Mesenchymal stem cell (in vitro differentiated cells and primary cell): Measurements from ENCODE around the gene GRAMD2A.

Experiments
- DNase-seq: peaks from one replicate; pipeline ENCODE4 v3.0.0-alpha.2; 2013
- H2AFZ ChIP-seq: one replicate; pipeline ENCODE4 v1.6.1; 2013; ENCODE audit warnings: low read depth, mild to moderate bottlenecking, control low read depth, inconsistent platforms, low read length, moderate library complexity
- H2AK5ac ChIP-seq: 2 replicates; pipeline ENCODE4 v1.6.1; 2013; ENCODE audit warnings: low read length, moderate library complexity, mild to moderate bottlenecking, inconsistent platforms; ENCODE audit not compliant: severe bottlenecking
- H2BK120ac ChIP-seq: one replicate; pipeline ENCODE4 v1.6.1; 2013; ENCODE audit warnings: low read depth, mild to moderate bottlenecking, inconsistent platforms, low read length, moderate library complexity
- H2BK12ac ChIP-seq, 2 experiments: one replicate each; pipeline ENCODE4 v1.6.1; 2013; ENCODE audit warnings: inconsistent platforms in 2 of 2, low read length in 2 of 2, mild to moderate bottlenecking in 2 of 2, moderate library complexity in 2 of 2, control low read depth in 1 of 2
- H2BK15ac ChIP-seq: one replicate; pipeline ENCODE4 v1.6.1; 2013; ENCODE audit warnings: mild to moderate bottlenecking, low read depth, inconsistent platforms; ENCODE audit not compliant: poor library complexity, severe bottlenecking
- H2BK5ac ChIP-seq: 2 replicates; pipeline ENCODE4 v1.6.1; 2013; ENCODE audit warnings: low read depth, mild to moderate bottlenecking, low read length, control low read depth, inconsistent platforms; ENCODE audit not compliant: poor library complexity, severe bottlenecking
- H3K14ac ChIP-seq, 2 experiments: one replicate each; pipeline ENCODE4 v1.6.1; 2013; ENCODE audit warnings: inconsistent platforms in 2 of 2, low read length in 2 of 2, control low read depth in 1 of 2, mild to moderate bottlenecking in 1 of 2, moderate library complexity in 1 of 2
- H3K18ac ChIP-seq, 2 experiments: one replicate each; pipeline ENCODE4 v1.6.1; 2013; ENCODE audit warnings: inconsistent platforms in 2 of 2, low read length in 2 of 2, control low read depth in 1 of 2, low read depth in 1 of 2, mild to moderate bottlenecking in 1 of 2
- H3K23ac ChIP-seq, 2 experiments: one replicate each; pipeline ENCODE4 v1.6.1; 2013; ENCODE audit warnings: inconsistent platforms in 2 of 2, low read length in 2 of 2, mild to moderate bottlenecking in 2 of 2, moderate library complexity in 2 of 2, control low read depth in 1 of 2
- H3K27ac ChIP-seq: 2 replicates; pipeline ENCODE4 v1.5.1; 2013; ENCODE audit warnings: mild to moderate bottlenecking, moderate library complexity, low read length, control low read depth, inconsistent platforms; ENCODE audit not compliant: poor library complexity, severe bottlenecking
- H3K27me3 ChIP-seq, 2 experiments: 2 replicates each; pipeline versions ENCODE4 v1.6.1 to v1.7.0; 2013; ENCODE audit warnings: low read length in 2 of 2, mild to moderate bottlenecking in 2 of 2, moderate library complexity in 2 of 2, control low read depth in 1 of 2, inconsistent platforms in 1 of 2; ENCODE audit not compliant: control insufficient read depth in 1 of 2, insufficient read depth in 1 of 2
- H3K36me3 ChIP-seq, 2 experiments: 2 replicates each; pipeline versions ENCODE4 v1.6.1 to v1.7.0; 2013; ENCODE audit warnings: low read length in 2 of 2, control low read depth in 1 of 2, inconsistent platforms in 1 of 2, low read depth in 1 of 2, mild to moderate bottlenecking in 1 of 2; ENCODE audit not compliant: insufficient read depth in 2 of 2, control insufficient read depth in 1 of 2
- H3K4ac ChIP-seq, 2 experiments: one replicate each; pipeline ENCODE4 v1.6.1; 2013; ENCODE audit warnings: inconsistent platforms in 2 of 2, low read length in 2 of 2, mild to moderate bottlenecking in 2 of 2, moderate library complexity in 2 of 2, control low read depth in 1 of 2, low read depth in 1 of 2
- H3K4me1 ChIP-seq: 2 replicates; pipeline ENCODE4 v1.6.1; 2013; ENCODE audit warnings: low read depth, low read length, control low read depth; ENCODE audit not compliant: control insufficient read depth, insufficient read depth
- H3K4me2 ChIP-seq: 2 replicates; pipeline ENCODE4 v1.6.1; 2013; ENCODE audit warnings: low read length, mild to moderate bottlenecking, inconsistent platforms; ENCODE audit not compliant: poor library complexity, severe bottlenecking
- H3K4me3 ChIP-seq, 2 experiments: 2 replicates each; pipeline versions ENCODE4 v1.5.1 to v1.7.0; 2013; ENCODE audit warnings: low read length in 2 of 2, mild to moderate bottlenecking in 2 of 2, control low read depth in 1 of 2, low read depth in 1 of 2; ENCODE audit not compliant: insufficient read depth in 1 of 2
- H3K79me1 ChIP-seq: replicated peaks from 2 replicates; pipeline ENCODE4 v1.6.1; 2013; ENCODE audit warnings: mild to moderate bottlenecking, control low read depth, low read length, inconsistent platforms; ENCODE audit not compliant: poor library complexity, severe bottlenecking
- H3K9ac ChIP-seq: 2 replicates; pipeline ENCODE4 v1.7.0; 2013; ENCODE audit warnings: mild to moderate bottlenecking, low read length, moderate library complexity
- H3K9me3 ChIP-seq: 2 replicates; pipeline ENCODE4 v1.7.0; 2013; ENCODE audit warnings: mild to moderate bottlenecking, low read length; ENCODE audit not compliant: control insufficient read depth
- H4K8ac ChIP-seq: one replicate; pipeline ENCODE4 v1.6.1; 2013; ENCODE audit warnings: inconsistent platforms, mild to moderate bottlenecking, low read length, moderate library complexity
- H4K91ac ChIP-seq: one replicate; pipeline ENCODE4 v1.6.1; 2013; ENCODE audit warnings: mild to moderate bottlenecking, low read length, inconsistent platforms
- WGBS: methylation state at CpG from one replicate; pipeline ENCODE4 v1.1.7; 2013; ENCODE audit warnings: mixed read lengths; 5-methylcytosine and 5-hydroxymethylcytosine counted together

Gene GRAMD2A

GRCh38 chr15:72141171-72142084, 56.2 kb downstream of the GRAMD2A start:
- Histone ChIP-seq H3K4me1 (no peaks in the 10 kb centered on the region), H3K4me2 (no peak overlapping the region), H3K9ac (no peak overlapping the region), H4K91ac (no peak overlapping the region), H3K18ac (no peak overlapping the region), H4K8ac (no peak overlapping the region), H3K14ac (no peak overlapping the region), H3K36me3 (no peaks in the 10 kb centered on the region), H3K4me3 (no peak overlapping the region), H3K23ac (no peak overlapping the region), H2AFZ (no peak overlapping the region), H2BK5ac (no peak overlapping the region), H2AK5ac (no peak overlapping the region), H2BK15ac (no peak overlapping the region), H3K4ac (no peak overlapping the region), H3K27me3 (no peaks in the 10 kb centered on the region), H2BK120ac (no peak overlapping the region), H3K9me3 (no peaks in the 10 kb centered on the region), H3K79me1 (no peaks in the 10 kb centered on the region), H2BK12ac (no peak overlapping the region), H3K27ac (no peak overlapping the region)
- WGBS: 79% methylated on average over 2 of the region's 4 CpGs
- no peak for DNase-seq

GRCh38 chr15:72140088-72140487, 57.5 kb downstream of the GRAMD2A start:
- H3K4ac ChIP-seq: no peak overlapping the region
- no peak overlapping the region for H3K14ac ChIP-seq
- H4K8ac ChIP-seq: no peak overlapping the region
- H2BK12ac ChIP-seq: no peak overlapping the region
- no peaks in the 10 kb centered on the region for H3K36me3 ChIP-seq
- no peaks in the 10 kb centered on the region for H3K27me3 ChIP-seq
- H3K9ac ChIP-seq: no peak overlapping the region
- H2AK5ac ChIP-seq: no peak overlapping the region
- H3K4me1 ChIP-seq: peaks cover 1% of the 10 kb centered on the region
- H3K27ac ChIP-seq: no peak overlapping the region
- 93% methylated on average over 2 of the region's 3 CpGs for WGBS
- H3K4me3 ChIP-seq: no peak overlapping the region
- no peak overlapping the region for H2BK15ac ChIP-seq
- no peak overlapping the region for H2AFZ ChIP-seq
- no peak overlapping the region for H4K91ac ChIP-seq
- no peak overlapping the region for H2BK5ac ChIP-seq
- no peak overlapping the region for H2BK120ac ChIP-seq
- H3K23ac ChIP-seq: no peak overlapping the region
- no peak overlapping the region for H3K4me2 ChIP-seq
- no peak overlapping the region for H3K18ac ChIP-seq
- H3K79me1 ChIP-seq: no peaks in the 10 kb centered on the region
- no peaks in the 10 kb centered on the region for H3K9me3 ChIP-seq
- DNase-seq: no peak

- Histone ChIP-seq H4K8ac (no peak overlapping the region), H3K4ac (no peak overlapping the region), H2AK5ac (no peak overlapping the region), H2BK5ac (no peak overlapping the region), H3K9ac (no peak overlapping the region), H2BK12ac (no peak overlapping the region), H3K27me3 (no peaks in the 10 kb centered on the region), H3K18ac (no peak overlapping the region), H3K4me2 (no peak overlapping the region), H2BK120ac (no peak overlapping the region), H3K23ac (no peak overlapping the region), H3K14ac (no peak overlapping the region), H3K36me3 (no peaks in the 10 kb centered on the region), H4K91ac (no peak overlapping the region), H3K27ac (no peak overlapping the region), H3K9me3 (no peaks in the 10 kb centered on the region), H3K79me1 (no peaks in the 10 kb centered on the region), H3K4me3 (no peak overlapping the region), H2BK15ac (no peak overlapping the region), H3K4me1 (peaks cover 1% of the 10 kb centered on the region), H2AFZ (no peak overlapping the region)
- WGBS: 96% methylated on average over 4 of the region's 4 CpGs
- DNase-seq: no peak
Observed at GRCh38 chr15:72139667-72140066, 57.9 kb downstream of the GRAMD2A start.

- Histone ChIP-seq H3K14ac (no peak overlapping the region), H3K79me1 (peaks cover 2% of the 10 kb centered on the region), H4K91ac (no peak overlapping the region), H3K27me3 (no peaks in the 10 kb centered on the region), H3K4ac (no peak overlapping the region), H3K9me3 (no peaks in the 10 kb centered on the region), H3K36me3 (no peaks in the 10 kb centered on the region), H3K4me1 (peaks cover 1% of the 10 kb centered on the region), H2BK120ac (no peak overlapping the region), H3K4me3 (no peak overlapping the region), H2BK12ac (no peak overlapping the region), H2BK15ac (no peak overlapping the region), H4K8ac (no peak overlapping the region), H3K4me2 (no peak overlapping the region), H3K9ac (no peak overlapping the region), H2BK5ac (no peak overlapping the region), H2AK5ac (no peak overlapping the region), H2AFZ (no peak overlapping the region), H3K23ac (no peak overlapping the region), H3K18ac (no peak overlapping the region), H3K27ac (no peak overlapping the region)
- 100% methylated on average over 3 of the region's 4 CpGs for whole genome bisulfite sequencing
- DNase-seq: no peak
Observed at GRCh38 chr15:72136170-72137051, 61.2 kb downstream of the GRAMD2A start.
